ENCODE measurements around the gene PSMF1. TPM values are rescaled to one million over a fixed set of nuclear protein-coding genes. Genes with fewer than 3 reads are reported as not detected.

The PSMF1 gene
- total and polyA plus RNA-seq, 2 experiments from 2014 or later: 73.7 to 84.2 TPM

GRCh38 chr20:1191299-1191698 lies 72.9 kb downstream of the PSMF1 start (continued):
- TF ChIP-seq, protein P1, sequence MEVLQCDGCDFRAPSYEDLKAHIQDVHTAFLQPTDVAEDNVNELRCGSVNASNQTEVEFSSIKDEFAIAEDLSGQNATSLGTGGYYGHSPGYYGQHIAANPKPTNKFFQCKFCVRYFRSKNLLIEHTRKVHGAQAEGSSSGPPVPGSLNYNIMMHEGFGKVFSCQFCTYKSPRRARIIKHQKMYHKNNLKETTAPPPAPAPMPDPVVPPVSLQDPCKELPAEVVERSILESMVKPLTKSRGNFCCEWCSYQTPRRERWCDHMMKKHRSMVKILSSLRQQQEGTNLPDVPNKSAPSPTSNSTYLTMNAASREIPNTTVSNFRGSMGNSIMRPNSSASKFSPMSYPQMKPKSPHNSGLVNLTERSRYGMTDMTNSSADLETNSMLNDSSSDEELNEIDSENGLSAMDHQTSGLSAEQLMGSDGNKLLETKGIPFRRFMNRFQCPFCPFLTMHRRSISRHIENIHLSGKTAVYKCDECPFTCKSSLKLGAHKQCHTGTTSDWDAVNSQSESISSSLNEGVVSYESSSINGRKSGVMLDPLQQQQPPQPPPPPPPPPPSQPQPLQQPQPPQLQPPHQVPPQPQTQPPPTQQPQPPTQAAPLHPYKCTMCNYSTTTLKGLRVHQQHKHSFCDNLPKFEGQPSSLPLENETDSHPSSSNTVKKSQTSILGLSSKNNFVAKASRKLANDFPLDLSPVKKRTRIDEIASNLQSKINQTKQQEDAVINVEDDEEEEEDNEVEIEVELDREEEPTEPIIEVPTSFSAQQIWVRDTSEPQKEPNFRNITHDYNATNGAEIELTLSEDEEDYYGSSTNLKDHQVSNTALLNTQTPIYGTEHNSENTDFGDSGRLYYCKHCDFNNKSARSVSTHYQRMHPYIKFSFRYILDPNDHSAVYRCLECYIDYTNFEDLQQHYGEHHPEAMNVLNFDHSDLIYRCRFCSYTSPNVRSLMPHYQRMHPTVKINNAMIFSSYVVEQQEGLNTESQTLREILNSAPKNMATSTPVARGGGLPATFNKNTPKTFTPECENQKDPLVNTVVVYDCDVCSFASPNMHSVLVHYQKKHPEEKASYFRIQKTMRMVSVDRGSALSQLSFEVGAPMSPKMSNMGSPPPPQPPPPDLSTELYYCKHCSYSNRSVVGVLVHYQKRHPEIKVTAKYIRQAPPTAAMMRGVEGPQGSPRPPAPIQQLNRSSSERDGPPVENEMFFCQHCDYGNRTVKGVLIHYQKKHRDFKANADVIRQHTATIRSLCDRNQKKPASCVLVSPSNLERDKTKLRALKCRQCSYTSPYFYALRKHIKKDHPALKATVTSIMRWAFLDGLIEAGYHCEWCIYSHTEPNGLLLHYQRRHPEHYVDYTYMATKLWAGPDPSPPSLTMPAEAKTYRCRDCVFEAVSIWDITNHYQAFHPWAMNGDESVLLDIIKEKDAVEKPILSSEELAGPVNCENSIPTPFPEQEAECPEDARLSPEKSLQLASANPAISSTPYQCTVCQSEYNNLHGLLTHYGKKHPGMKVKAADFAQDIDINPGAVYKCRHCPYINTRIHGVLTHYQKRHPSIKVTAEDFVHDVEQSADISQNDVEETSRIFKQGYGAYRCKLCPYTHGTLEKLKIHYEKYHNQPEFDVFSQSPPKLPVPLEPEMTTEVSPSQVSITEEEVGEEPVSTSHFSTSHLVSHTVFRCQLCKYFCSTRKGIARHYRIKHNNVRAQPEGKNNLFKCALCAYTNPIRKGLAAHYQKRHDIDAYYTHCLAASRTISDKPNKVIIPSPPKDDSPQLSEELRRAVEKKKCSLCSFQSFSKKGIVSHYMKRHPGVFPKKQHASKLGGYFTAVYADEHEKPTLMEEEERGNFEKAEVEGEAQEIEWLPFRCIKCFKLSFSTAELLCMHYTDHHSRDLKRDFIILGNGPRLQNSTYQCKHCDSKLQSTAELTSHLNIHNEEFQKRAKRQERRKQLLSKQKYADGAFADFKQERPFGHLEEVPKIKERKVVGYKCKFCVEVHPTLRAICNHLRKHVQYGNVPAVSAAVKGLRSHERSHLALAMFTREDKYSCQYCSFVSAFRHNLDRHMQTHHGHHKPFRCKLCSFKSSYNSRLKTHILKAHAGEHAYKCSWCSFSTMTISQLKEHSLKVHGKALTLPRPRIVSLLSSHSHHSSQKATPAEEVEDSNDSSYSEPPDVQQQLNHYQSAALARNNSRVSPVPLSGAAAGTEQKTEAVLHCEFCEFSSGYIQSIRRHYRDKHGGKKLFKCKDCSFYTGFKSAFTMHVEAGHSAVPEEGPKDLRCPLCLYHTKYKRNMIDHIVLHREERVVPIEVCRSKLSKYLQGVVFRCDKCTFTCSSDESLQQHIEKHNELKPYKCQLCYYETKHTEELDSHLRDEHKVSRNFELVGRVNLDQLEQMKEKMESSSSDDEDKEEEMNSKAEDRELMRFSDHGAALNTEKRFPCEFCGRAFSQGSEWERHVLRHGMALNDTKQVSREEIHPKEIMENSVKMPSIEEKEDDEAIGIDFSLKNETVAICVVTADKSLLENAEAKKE (CRISPR knock-in tag; IDR thresholded peaks at IDR 0.05): no peak
- TF ChIP-seq POLR2AphosphoS5 (IDR thresholded peaks at IDR 0.05; ENCODE audit: low read depth) (no peak), ZNF114 (CRISPR knock-in tag; IDR thresholded peaks at IDR 0.05) (no peak), JUNB (IDR thresholded peaks at IDR 0.05; ENCODE audit: unreplicated experiment) (no peak)
- TF ChIP-seq, protein P2, sequence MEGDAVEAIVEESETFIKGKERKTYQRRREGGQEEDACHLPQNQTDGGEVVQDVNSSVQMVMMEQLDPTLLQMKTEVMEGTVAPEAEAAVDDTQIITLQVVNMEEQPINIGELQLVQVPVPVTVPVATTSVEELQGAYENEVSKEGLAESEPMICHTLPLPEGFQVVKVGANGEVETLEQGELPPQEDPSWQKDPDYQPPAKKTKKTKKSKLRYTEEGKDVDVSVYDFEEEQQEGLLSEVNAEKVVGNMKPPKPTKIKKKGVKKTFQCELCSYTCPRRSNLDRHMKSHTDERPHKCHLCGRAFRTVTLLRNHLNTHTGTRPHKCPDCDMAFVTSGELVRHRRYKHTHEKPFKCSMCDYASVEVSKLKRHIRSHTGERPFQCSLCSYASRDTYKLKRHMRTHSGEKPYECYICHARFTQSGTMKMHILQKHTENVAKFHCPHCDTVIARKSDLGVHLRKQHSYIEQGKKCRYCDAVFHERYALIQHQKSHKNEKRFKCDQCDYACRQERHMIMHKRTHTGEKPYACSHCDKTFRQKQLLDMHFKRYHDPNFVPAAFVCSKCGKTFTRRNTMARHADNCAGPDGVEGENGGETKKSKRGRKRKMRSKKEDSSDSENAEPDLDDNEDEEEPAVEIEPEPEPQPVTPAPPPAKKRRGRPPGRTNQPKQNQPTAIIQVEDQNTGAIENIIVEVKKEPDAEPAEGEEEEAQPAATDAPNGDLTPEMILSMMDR (conservative IDR thresholded peaks at IDR 0.05; ENCODE audit: low read depth in 2 of 2): no peak

DNA sequence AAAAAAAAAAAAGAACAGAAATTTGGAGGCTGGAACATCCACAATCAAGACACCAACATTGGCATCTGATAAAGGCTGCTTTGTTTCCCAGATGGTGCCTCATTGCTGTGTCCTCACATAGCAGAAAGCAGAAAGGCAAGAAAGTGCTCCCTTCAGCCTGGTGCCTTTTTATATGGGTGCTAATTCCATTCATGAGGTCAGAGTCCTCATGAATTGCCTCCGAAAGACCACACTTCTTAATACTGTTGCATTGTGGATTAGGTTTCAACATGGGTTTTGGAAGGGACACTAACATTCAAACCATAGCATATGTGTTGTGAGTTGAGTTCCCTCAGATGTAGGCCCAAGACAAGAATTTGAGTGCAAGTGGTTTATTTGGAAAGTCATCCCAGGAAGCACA lies 76.8 kb downstream of the PSMF1 start:
- Histone ChIP-seq H3F3A (replicated peaks; ENCODE audit: low read depth) (no peaks in the 10 kb centered on the region), H3K4me3 (no peak overlapping the region), H3K9me2 (ENCODE audit: insufficient read depth) (no peaks in the 10 kb centered on the region), H3K4me1 (ENCODE audit: insufficient read depth) (no peaks in the 10 kb centered on the region), H3K4me2 (no peak overlapping the region), H3K36me3 (ENCODE audit: insufficient read depth) (no peaks in the 10 kb centered on the region), H4K20me1 (replicated peaks; ENCODE audit: insufficient read depth) (no peaks in the 10 kb centered on the region), H3K79me2 (replicated peaks; ENCODE audit: insufficient read depth) (no peaks in the 10 kb centered on the region), H3K27ac (ENCODE audit: low read depth) (no peak overlapping the region), H2AFZ (no peak overlapping the region), H3K27me3 (ENCODE audit: insufficient read depth) (no peaks in the 10 kb centered on the region)
- no peak for ATAC-seq
- Mint-ChIP-seq H3K27me3 (ENCODE audit: insufficient read depth, low read depth, poor library complexity) (no peaks in the 10 kb centered on the region), H3K4me3 (no peak overlapping the region), H3K27ac (no peak overlapping the region), H3K36me3 (ENCODE audit: low read depth) (no peaks in the 10 kb centered on the region), H3K9me3 (no peaks in the 10 kb centered on the region), H3K4me1 (no peaks in the 10 kb centered on the region)
- no peak for DNase-seq (ENCODE audit: low spot score)
- TF ChIP-seq EZH2 (IDR thresholded peaks at IDR 0.05; ENCODE audit: low read depth, unreplicated experiment) (no peak), EZH2phosphoT487 (IDR thresholded peaks at IDR 0.05; ENCODE audit: unreplicated experiment) (no peak)
- TF ChIP-seq, protein P3, sequence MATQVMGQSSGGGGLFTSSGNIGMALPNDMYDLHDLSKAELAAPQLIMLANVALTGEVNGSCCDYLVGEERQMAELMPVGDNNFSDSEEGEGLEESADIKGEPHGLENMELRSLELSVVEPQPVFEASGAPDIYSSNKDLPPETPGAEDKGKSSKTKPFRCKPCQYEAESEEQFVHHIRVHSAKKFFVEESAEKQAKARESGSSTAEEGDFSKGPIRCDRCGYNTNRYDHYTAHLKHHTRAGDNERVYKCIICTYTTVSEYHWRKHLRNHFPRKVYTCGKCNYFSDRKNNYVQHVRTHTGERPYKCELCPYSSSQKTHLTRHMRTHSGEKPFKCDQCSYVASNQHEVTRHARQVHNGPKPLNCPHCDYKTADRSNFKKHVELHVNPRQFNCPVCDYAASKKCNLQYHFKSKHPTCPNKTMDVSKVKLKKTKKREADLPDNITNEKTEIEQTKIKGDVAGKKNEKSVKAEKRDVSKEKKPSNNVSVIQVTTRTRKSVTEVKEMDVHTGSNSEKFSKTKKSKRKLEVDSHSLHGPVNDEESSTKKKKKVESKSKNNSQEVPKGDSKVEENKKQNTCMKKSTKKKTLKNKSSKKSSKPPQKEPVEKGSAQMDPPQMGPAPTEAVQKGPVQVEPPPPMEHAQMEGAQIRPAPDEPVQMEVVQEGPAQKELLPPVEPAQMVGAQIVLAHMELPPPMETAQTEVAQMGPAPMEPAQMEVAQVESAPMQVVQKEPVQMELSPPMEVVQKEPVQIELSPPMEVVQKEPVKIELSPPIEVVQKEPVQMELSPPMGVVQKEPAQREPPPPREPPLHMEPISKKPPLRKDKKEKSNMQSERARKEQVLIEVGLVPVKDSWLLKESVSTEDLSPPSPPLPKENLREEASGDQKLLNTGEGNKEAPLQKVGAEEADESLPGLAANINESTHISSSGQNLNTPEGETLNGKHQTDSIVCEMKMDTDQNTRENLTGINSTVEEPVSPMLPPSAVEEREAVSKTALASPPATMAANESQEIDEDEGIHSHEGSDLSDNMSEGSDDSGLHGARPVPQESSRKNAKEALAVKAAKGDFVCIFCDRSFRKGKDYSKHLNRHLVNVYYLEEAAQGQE (IDR thresholded peaks at IDR 0.05; ENCODE audit: unreplicated experiment): no peak
- TF ChIP-seq, protein P4, sequence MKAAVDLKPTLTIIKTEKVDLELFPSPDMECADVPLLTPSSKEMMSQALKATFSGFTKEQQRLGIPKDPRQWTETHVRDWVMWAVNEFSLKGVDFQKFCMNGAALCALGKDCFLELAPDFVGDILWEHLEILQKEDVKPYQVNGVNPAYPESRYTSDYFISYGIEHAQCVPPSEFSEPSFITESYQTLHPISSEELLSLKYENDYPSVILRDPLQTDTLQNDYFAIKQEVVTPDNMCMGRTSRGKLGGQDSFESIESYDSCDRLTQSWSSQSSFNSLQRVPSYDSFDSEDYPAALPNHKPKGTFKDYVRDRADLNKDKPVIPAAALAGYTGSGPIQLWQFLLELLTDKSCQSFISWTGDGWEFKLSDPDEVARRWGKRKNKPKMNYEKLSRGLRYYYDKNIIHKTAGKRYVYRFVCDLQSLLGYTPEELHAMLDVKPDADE (IDR thresholded peaks at IDR 0.05): no peak
